ENCODE data around the gene TNNC2.
A peak's percentile ranks its signal among the peaks of the same experiment; 100 is the strongest.
"Not testable (repeated sequence)": the region's sequence is repeated elsewhere in the genome, so short reads cannot be mapped to it uniquely, and the experiment has no call there.

The TNNC2 gene

DNA sequence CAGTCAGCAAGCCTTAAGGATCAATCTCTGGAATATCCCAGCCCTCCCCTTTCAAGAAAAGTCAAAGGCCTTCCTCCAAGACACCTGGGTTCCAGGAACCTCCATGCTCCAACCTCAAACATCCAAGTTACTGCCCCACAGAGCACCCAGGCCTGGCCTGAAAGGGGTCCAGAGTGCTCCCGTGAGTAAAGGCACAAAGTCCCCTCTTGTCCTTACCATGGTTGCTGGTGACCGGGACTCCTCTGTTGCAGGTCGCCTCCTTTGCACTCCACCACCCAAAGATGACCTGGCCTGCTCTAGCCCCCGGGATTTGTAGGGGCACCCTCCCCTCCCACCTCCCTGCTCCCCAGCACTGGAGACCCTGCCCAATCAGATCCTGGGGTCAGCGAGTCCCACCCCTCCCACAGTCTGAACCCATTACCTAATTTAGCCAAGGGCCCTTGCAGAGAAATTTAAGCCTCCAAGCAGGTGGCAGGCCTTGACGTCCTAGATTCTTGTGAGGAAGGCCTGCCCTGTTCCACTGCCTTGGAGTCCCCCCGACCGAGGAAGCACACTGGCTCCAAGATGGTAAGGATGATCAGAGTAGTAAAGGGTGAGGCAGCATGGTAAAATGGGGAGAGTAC is at the start of gene TNNC2:
Gene TNNC2 (minus strand): TSS at position 283 of the 623 bp plus-strand sequence. CDS start 64 bp downstream, at position 219.
- DNase-seq = no peak

DNA sequence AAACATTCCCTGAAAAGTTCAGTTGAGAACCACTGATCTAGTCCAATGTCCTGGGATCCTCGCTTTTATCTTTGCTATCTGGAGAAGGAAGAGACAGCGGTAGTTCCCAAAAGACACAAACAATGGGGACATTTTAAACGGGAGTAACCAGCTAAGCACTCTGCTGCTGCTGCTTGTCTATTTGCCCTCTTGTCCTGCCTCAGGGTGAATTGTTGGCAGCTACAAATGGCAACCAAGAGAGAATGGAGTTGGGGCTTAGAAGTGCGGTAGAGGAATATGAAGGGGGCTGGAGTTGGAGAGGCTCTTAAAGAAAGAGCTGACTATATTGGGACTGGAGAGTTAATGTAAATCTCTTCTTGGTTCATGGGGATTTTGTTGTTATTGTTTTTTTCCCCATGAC is 47.5 kb upstream of the TNNC2 start:
- no peak for DNase-seq

DNA sequence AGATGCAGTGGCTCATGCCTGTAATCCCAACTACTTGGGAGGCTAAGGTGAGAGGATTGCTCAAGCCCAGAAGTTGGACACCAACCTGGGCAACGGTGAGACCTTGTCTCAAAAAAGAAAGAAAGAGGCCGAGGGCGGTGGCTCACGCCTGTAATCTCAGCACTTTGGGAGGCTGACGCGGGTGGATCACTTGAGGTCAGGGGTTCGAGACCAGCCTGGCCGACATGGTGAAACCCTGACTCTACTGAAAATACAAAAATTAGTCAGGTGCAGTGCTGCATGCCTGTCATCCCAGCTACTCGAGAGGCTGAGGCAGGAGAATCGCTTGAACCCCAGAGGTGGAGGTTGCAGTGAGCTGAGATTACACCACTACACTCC is 47.0 kb upstream of the TNNC2 start:
- DNase-seq = not testable (repeated sequence)

DNA sequence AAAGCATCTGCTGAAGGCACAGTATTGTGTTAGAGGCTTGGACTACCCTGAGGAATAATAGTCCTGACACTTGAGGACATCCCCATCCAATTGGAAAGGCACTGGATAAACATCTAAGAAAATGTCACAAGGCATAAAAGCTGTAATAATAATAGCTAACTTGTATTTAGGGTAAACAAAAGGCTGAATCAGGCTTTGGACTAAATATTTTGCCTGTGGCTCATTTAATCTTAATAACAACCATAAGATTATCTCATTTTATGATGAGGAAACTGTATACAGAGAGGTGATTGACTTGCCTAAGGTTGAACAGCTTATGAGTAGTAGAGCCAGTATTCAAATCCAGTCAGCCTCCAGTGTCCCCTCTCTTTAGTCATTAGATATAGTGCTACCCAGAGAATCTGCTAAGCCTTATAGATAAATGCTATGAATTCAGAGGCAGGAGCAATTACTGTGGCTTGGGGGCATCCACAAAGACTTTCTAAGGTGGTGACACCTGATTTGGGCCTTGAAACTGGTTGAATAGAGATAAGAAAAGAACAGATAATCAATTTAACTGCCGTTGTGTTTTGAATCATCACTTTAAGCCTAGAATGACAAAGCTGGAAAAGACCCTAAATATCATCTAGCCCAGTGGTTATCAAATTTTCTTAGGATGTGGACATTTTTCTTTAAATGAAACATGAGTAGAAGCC is 46.4 kb upstream of the TNNC2 start:
- DNase-seq = no peak

DNA sequence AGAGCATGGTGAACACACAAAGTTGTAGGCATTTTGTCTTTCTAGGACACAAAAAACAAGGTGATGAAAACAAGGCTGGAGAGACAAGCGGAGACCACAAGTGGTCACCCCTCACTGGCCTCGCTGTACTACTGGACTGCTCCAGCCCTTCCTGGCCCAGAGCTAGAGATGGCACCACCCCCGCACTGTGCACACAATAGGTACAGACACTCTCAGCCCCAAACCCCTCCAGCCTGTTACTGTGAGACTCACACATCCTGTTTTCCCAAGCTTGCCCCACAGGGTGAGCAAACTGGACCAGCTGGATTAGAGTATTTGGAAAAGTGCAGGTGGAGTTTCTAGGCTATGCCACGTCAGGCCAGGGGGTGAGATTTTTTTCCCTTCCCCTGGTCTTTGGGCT is 45.5 kb upstream of the TNNC2 start:
- DNase-seq = no peak

DNA sequence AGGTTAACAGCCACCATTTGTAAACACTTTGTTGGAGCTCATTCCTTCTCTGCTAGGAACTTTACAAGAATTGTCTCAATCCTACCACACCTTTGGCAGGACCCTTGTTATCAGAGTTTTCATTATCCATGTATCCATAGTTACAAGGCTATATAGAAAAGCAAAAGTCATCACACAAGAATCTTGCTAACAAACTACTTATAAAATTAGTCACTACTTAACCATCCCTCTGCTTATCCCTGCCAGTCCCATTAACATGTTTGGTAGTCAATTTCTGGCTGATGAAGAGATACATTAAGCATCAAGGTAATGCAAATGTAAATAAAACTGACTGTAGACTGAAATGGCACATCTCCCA is 40.7 kb upstream of the TNNC2 start:
- DNase-seq = no peak

DNA sequence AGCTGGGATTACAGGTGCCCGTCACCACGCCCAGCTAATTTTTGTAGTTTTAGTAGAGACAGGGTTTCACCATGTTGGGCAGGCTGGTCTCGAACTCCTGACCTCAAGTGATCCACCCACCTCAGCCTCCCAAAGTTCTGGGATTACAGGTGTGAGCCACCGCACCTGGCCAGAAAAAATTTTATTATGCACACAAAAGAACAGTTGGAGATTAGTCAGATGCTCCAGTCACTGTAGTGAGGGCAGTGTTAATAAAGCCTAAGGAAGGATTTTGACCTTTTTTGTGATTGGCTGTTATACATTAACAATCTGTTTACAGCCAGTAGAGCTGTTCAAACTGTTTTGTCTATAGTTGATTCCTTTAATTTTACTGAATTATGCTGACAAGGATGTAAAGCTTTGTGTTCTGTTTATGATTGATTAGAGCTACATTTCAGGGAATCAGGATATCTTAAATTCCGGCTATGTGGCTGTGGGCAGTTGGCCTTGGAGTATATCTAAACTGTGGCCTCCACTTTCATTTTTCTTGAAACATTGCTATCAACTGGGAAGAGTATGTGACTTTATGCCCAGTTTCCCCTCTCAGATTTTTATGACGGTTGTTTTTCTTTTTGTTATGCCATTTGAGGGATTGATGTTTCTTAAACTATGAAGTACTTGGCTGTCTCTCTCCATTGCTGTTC is 40.2 kb upstream of the TNNC2 start:
- no peak for DNase-seq

DNA sequence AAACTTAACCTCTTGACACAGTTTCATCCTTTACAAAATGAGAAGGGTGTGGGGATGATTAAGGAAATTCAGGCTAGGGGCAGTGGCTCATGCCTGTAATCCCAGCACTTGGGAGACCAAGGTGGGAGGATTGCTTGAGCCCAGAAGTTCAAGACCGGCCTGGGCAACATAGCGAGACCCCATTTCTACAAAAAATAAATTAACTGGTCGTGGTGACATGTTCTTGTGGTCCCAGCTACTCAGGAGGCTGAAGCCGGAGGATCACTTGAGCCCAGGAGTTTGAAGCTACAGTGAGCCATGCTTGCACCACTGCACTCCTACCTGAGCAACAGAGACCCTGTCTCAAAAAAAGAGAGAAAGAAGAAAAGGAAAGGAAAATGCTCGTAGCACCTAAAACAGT is 39.3 kb upstream of the TNNC2 start:
- DNase-seq = no peak

DNA sequence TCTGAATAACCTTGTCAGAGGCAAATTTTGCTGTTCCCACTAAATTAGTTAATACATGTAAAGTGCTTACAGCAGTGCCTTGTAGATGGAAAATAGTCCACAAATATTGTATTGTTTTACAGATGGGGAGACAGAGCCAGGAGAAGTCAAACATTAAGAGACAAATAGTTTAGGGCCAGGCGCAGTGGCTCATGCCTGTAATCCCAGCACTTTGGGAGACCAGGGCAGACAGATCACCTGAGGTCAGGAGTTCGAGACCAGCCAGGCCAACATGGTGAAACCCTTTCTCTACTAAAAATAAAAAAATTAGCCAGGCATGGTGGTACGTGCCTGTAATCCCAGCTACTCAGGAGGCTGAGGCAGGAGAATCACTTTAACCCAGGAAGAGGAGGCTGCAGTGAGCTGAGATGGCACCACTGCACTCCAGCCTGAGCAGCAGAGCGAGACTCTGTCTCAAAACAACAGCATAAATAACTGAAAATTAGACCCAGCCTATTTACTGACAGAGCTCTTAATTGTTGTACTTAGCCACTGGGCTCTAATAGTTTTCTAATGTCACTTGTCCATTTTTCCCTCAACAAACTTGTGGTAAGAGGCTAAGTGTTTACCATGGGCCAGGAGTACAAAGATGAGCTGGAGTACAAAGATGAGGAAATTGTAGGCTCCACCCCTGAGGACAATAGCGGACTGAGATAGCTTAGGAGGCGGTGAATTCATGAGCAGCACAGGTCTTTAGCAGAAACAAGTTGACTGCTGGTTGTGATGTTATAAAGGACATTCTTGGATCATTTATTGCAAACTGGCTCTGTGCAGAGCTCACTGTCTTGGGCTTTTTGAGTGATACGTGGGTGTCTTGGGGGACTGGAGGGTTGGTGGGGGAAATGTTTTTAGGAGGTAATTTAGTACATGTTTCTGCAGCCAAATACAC is 36.7 kb upstream of the TNNC2 start:
- DNase-seq = no peak

DNA sequence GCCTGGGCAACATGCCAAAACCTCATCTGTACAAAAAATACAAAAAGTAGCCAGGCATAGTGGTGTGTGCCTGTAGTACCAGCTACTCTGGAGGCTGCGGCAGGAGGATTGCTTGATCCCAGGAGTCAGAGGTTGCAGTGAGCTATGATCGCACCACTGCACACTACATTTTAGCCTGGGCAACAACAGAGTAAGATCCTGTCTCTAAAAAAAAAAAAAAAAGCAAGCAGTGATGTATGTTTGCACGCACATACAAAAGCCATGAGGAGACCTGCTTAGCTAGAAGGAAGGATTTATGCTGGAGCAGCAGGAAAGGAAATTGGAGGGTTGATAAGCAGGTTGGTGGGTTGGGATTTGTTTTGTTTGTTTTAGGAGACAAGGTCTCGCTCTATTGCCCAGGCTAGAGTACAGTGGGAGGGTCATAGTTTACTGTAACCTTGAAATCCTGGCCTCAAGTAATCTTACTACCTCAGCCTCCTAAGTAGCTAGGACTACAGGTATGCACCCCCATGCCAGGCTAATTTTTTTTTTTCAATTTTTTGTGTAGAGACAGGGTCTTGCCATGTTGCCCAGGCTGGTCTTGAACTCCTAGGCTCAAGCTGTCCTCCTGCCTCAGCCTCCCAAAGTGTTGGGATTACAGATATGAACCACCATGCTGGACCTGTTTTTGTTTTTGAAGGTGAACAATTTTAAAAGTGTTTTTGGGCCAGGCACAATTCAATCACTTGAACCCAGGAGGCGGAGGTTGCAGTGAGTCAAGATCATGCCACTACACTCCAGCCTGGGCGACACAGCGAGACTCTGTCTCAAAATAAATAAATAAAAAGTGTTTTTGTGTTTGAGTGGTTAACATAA is 34.3 kb upstream of the TNNC2 start:
- DNase-seq = no peak

DNA sequence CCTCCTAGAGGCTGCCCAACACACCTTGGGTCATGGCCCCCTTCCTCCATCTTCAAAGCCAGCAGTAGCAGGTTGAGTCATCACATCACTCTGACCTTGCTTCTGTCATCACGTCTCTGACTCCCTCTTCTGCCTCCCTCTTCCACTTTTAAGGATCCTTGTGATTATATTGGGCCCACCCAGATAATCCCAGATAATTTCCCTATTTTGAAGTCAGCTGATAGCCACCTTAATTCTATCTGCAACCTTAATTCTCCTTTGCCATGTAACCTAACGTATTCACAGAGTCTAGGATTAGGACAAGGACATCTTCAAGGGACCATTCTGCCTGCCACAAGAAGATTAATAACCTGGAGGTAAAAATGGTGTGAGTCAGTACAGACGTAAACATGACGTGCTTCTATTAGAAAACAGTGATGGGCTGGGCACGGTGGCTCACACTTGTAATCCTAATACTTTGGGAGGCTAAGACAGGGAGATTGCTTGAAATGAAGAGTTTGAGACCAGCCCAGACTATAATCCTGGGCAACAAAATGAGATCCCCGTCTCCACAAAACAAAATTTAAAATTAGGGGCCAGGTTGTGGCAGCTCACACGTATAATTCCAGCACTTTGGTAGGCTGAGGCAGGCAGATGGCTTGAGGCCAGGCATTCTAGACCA is 33.6 kb upstream of the TNNC2 start:
- DNase-seq = no peak

DNA sequence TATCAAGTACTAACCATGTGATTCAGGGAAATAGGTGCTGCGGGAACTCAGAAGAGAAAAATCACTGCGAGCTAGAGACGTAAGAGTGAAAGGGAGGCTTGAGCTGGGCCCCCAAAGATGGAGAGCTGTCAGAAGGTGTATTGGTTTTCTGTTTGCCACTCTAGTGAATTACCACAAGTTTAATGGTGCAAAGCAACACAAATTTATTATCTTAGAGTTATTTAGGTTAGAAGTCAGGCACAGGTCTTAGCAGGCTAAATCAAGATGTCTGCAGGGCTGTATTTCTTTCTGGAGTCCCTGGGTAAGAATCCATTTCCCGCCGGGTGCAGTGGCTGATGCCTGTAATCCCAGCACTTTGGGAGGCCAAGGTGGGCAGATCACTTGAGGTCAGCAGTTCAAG is 32.8 kb upstream of the TNNC2 start:
- no peak for DNase-seq

DNA sequence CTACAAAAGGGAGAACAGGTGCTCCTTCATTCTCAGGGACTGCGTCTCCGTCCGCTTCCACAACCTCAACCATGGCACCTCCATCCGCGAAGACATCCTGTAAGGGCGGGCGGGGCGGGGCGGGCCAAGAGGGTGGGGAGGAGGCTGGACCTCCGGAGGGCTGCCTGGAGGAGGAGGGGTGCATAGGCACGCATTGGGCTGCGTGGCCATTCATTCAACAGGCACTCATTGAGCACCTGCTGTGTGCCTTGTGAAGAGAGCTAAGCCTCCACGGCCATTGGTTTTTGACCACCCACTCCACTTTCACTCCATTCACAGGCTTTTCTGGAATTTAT is 30.7 kb upstream of the TNNC2 start:
- DNase-seq = no peak

DNA sequence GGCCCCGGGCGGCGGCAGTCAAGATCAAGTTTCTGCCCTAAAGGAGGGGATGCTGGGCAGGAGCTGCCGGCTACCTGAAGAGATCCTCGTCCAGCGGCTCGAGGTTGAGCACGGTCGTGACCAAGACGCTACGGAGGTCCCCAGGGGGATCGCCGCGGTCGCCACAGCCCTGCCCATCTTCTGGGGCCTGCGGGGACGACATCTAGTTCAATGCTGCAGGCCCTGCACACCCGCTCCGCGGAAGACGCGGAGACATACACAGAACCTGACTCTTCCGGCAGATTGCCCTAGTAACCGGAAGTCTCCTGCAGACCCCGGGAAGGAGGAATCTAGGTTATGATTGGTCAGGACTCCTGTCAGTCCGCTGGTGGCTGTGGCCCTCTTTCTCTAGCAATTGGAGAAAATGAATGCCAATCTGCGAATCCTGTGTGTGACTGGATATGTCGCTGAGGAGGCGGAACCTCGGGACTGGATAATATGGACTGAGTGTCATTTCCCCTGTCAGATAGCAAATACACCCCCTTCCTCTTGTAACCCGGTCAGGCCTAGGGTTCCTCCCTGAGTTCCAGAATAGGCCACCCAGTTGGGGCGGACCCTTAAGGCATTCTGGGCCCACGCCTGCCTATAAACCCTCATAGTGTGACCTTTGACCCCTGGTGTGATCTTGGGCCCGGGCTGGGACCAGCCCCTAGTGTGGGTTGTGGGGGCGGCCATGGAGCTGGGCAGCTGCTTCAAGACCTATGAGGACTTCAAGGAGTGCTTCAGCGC is 30.2 kb upstream of the TNNC2 start, which contains the start of the genes ACOT8 and ZSWIM3:
Gene ACOT8 (minus strand): TSS at position 279 of the 768 bp plus-strand sequence. CDS start 77 bp downstream, at position 202.
Gene ZSWIM3 (plus strand): TSS at position 501 of the 768 bp plus-strand sequence. CDS start 212 bp downstream, at position 713.
- peak; percentile 95 for DNase-seq

DNA sequence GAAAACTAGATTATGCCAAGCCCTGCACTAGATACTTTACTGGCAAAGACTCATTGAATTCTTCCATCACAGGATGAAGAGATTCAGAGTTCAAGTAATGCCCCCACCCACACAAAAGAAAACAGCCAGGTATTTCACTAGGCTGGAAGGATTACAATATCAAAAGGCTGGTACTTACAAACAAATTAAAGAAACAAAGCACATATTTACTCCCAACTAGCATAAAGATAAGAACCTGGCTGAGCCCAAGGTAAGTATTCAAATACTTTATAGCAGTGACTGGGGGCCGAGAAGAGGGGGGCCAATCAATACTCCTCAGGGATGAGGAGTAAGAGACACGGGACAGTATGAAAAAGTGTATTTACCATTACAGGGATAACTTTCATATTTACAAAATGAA is 26.4 kb upstream of the TNNC2 start:
- no peak for DNase-seq

DNA sequence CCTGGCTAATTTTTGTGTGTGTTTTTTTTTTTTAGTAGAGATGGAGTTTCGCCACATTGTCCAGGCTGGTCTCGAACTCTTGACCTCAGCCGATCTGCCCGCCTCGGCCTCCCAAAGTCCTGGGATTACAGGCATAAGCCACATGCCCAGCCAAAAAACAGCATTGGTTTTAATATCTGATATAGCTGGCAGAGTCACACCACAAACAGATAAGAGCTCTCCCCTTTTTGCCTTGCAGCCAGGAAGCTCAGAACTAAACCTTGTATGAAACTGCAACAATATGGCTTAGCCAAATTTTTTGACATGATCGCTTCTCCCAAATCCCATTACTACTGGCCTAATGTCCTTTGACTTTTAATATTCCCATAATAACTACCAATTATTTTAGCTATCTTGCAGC is 25.2 kb upstream of the TNNC2 start:
- DNase-seq = no peak

DNA sequence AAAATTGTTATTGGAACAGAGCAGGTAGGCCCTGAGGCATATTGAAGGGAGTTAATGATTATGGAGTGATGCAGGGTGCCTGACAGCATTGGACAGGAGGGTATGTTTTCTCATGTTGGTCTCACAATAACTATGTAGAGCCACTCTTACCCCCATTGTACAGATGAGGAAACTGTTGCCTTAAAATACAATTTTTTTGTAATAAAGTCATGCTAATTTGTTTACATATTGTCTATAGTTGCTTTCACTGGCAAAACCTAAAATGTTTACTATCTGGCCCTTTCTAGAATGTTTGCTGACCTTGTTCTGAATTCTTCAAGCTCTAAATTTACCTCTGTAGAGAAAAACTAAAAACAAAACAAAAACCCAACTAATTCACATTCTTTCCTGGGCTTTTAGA is 24.4 kb upstream of the TNNC2 start:
- no peak for DNase-seq

DNA sequence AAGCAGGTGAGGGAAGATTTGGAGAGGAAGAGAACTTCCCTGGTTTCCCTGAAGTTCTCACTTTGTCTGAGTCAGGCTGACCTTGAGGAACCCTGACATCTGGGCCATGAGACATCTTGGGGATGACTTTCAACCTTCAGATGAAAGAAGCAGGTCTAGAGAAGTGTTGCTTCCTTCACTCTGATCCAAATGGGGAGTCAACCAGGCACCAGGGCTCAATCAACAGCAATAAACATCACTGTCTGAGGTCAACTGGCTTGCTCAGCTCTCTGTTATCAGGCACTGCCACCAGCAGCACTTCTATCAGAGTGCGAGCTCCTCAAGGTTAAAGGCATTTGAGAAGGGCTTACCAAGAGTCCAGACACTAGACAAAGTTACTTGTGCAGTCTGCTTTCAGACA is 23.8 kb upstream of the TNNC2 start:
- no peak for DNase-seq

DNA sequence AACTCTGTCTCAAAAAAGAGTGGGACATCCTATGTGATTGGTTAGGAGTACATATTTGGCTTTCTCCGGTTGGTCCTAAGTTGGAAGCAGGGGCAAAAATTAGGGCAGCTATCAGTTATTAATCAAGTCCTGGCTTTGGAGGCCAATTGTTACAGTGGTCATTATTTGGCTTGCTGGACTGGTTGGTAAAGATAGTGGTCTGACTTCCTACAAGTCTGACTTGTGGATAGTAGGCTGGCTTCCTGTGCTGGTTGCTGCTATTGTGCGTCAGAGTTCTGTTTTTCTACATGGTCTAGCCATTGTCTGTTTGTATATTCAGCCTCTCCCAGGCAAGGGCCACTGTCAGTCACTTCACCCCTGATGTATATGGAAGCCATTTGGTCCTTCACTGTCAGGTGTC is 23.1 kb upstream of the TNNC2 start:
- DNase-seq = no peak

DNA sequence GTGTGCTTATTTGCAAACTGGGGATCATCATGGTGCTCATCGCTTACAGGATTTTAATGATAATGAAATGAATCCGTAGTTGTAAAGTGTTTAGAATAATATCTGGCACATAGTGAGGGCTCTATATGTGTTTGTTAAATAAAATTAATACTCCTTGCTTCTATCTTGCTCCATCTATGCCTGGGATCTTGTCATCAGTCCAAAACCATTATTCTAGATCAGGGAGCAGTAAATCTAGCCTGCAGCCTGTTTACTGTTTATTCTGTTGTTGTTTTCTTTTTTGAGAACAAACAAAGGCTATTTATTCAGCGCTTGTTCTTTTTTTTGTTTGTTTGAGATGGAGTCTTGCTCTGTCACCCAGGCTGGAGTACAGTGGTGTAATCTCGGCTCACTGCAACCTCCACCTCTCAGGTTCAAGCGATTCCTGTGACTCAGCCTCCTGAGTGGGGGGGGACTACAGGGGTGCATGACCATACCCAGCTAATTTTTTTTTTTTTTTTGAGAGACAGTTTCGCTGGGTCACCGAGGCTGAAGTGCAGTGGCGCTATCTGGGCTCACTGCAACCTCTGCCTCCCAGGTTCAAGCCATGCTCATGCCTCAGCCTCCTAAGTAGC is 22.0 kb upstream of the TNNC2 start:
- no peak for DNase-seq

Measured in activated gamma-delta T cell treated with Interleukin-2 at 50 U/mL for 16 hours (primary cell).